AG09309 (cell line): ENCODE measurements around the gene CTNND2.

Experiments used
- DNase-seq: peaks from one replicate; pipeline ENCODE4 v3.0.0-alpha.2; 2010; ENCODE audit warnings: low read depth
- H3K4me3 ChIP-seq: 2 replicates; pipeline ENCODE4 v1.5.1; 2011; ENCODE audit warnings: mild to moderate bottlenecking, low read depth, low read length, moderate library complexity; ENCODE audit not compliant: control insufficient read depth
- TF ChIP-seq, protein P1 (sequence below): IDR thresholded peaks from 2 replicates; pipeline ENCODE4 v1.5.1; 2011; ENCODE audit warnings: mild to moderate bottlenecking, low read depth, low read length, inconsistent platforms; ENCODE audit not compliant: insufficient read depth, control insufficient read depth; ENCODE audit errors: missing control alignments

CTNND2 gene

DNA sequence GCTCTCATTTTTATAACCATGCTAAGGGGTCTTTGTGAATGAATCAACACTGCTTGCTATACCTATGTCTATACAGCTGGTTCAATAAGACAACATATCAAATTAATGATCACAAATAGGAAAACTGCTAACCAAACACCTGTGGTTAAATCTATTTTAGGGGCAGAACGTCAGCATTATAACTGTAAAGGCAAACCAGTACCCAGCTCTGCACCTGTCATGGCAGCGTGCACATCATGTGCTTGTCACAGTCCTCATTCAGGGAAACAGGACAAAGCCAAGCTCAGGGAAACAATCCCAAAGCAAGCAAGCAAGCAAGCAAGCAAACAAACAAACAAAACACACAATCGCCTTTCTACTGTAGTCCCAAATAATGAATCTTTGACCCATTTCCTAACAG, 865.5 kb downstream of the CTNND2 start:
- DNase-seq: no peak
- TF ChIP-seq, protein P1, sequence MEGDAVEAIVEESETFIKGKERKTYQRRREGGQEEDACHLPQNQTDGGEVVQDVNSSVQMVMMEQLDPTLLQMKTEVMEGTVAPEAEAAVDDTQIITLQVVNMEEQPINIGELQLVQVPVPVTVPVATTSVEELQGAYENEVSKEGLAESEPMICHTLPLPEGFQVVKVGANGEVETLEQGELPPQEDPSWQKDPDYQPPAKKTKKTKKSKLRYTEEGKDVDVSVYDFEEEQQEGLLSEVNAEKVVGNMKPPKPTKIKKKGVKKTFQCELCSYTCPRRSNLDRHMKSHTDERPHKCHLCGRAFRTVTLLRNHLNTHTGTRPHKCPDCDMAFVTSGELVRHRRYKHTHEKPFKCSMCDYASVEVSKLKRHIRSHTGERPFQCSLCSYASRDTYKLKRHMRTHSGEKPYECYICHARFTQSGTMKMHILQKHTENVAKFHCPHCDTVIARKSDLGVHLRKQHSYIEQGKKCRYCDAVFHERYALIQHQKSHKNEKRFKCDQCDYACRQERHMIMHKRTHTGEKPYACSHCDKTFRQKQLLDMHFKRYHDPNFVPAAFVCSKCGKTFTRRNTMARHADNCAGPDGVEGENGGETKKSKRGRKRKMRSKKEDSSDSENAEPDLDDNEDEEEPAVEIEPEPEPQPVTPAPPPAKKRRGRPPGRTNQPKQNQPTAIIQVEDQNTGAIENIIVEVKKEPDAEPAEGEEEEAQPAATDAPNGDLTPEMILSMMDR: no peak
- no peak overlapping the region for H3K4me3 ChIP-seq

DNA sequence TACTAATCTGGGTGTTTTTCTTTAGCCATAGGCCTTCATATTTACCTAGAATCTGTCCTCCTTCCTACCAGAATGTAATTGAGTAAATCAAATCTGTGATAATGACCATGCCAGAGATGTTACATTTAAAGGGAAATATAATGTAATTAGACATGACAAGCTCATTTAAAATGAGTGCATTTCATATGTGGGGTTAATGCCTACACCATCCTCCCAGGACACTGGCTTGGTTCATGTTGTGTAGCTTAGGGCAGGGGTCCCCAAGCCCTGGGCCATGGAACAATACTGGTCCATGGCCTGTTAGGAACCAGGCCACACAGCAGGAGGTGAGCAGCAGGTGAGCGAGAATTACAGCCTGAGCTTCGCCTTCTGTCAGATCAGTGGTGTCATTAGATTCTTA, 866.3 kb downstream of the CTNND2 start:
- no peak for DNase-seq
- no peak overlapping the region for H3K4me3 ChIP-seq
- TF ChIP-seq, protein P1: no peak

DNA sequence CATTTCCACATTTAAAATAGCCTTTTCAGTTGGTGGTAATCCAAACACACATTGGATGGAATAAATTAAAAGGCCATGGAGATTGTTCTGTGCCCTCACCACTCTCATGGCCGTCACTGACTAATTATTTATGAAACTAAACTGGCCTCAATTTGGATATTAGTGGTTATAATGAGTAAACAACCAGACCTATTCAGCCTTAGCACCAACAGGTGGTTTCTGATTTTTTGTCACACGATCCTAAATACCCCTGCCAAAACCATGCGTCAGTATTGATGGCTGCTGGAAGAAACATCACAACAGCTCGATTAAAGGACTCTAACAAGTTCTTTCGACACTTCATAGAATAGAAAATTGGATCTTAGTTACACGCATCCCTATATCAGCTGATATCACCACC, 867.2 kb downstream of the CTNND2 start:
- H3K4me3 ChIP-seq: no peak overlapping the region
- TF ChIP-seq, protein P1: no peak
- no peak for DNase-seq

DNA sequence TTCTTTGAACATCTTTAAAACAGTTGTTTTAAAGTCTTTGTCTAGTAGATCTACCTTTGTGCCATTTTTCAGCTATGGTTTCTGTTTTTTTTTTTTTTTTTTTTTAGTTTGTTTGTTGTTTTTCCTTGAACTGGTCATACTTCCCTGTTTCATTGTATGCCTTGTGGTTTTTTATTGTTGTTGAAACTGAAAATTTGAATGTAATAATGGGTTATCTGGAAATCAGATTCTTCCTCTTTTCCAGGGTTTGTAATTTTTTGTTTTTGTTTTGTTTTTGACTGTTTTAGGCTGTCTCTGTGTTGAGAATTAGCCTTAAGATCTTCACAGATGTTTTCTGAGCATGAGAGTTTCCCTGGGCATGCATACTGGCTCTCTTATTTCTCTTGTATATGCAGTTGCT, 873.6 kb downstream of the CTNND2 start:
- DNase-seq: no peak
- no peak overlapping the region for H3K4me3 ChIP-seq
- TF ChIP-seq, protein P1: no peak

DNA sequence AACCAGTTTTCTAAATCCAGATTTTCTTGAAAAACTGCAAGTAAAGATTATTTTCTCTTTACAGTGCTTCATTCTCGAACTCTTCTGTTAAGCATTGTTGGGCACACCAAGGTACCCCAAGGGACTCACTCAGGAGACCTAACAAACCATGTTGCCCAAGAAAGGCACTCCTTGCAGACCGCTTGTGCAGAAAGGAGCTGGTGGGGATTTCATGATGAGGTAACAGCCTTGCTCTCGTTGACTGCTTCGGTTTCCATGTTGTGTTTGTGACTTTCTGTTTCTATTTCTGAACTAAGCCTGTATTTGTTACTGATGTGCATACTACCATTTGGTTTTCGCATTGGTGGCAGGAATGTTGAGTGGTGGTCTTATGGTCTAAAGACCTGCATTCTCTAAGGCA, 876.6 kb downstream of the CTNND2 start:
- no peak overlapping the region for H3K4me3 ChIP-seq
- TF ChIP-seq, protein P1: no peak
- DNase-seq: no peak

DNA sequence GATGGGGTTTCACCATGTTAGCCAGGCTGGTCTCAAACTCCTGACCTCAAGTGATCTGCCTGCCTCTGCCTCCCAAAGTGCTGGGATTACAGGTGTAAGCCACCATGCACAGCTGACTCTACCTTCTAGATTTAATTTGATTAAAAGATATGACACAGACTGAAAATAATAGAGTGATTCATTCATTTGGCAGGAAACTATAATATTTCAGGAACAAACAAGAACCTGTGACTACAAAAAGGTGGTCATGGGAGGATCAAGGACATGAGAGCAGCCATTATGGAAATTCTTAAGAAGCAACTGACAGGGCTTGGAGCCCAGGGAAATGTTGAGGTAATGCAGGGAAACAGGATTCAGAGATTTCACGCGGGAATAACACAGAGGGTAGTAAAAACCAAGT, 877.7 kb downstream of the CTNND2 start:
- DNase-seq: no peak
- TF ChIP-seq, protein P1: no peak
- no peak overlapping the region for H3K4me3 ChIP-seq

DNA sequence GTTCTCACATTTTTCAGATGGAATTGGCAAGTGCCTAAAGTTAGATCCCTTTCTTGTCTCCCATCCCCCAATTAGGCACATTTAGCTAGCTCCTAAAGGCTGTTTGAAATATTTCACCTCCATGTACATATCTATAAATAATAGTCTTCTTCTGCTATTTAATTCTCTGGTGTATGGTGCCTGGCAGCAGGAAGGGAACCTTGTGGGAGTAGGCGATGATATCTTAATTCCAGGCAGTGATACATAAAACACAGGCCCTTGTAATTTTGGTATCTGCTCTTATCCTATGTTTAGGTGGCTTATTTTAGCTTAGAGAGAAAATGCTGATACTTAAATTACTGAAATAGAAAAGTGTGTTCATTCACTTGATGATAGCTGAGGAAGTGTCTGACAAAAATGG, 880.3 kb downstream of the CTNND2 start:
- no peak overlapping the region for H3K4me3 ChIP-seq
- no peak for DNase-seq
- TF ChIP-seq, protein P1: no peak
